ENCODE data around the gene JMJD7.

JMJD7 gene

DNA sequence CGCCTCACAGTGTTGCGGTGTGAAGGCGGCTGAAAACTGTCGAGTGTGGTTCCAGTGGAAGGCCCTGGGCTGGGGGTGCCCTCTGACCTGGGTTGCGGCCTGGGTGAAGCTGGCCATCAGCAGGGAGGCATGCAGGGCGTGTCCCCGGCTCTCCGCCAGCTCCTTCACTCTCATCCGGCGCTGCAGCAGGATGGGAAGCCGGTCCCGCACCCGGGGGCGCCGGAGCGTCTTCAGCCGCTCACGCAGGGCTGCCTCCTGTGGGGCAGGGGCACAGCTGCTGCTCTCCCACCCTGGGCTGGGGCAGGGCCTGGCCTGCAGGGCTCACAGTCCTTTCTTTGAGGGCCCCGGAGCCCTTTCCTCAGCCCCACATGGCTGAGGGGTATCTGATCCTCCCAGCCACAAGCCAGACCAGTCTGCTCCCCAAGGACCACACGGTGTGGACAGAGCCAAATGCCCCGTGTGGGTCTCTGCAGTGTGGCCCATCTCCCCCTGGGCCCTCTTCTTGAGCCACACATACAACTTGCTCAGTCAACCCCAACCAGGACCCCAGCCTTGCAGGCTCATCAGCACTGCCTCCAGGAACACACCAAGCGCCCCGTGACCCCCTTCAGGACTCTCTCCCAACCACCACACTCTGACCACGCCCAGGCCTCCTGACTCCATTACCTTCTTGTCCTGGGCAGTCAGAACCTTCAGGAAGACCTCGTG is 39.1 kb downstream of the JMJD7 start:
- no peak for DNase-seq

DNA sequence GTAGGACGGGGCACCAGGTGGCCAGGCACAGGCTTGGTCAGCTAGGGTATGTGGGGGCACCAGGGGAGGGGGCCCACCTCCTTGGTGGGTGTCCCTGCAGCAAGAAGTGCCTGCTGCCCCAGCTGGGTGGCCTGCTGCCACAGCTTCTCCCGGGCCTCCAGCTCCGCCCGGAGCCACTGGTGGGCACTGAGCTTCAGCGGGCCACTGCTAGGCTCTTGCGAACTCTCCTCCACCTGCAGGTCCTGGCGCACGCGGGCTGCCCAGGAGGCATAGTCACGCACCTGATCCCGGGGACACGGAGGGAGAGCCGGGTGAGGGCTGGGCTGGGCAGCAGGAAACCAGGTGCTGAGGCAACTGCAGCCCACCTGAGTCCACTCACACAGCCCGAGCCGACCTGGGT is 40.4 kb downstream of the JMJD7 start:
- no peak for DNase-seq

- no peak for DNase-seq
Measured at GRCh38 chr15:41869770-41870688, 42.1 kb downstream of the JMJD7 start.

- peak; percentile 63 for DNase-seq
Measured at GRCh38 chr15:41870689-41871081, 42.8 kb downstream of the JMJD7 start.

DNA sequence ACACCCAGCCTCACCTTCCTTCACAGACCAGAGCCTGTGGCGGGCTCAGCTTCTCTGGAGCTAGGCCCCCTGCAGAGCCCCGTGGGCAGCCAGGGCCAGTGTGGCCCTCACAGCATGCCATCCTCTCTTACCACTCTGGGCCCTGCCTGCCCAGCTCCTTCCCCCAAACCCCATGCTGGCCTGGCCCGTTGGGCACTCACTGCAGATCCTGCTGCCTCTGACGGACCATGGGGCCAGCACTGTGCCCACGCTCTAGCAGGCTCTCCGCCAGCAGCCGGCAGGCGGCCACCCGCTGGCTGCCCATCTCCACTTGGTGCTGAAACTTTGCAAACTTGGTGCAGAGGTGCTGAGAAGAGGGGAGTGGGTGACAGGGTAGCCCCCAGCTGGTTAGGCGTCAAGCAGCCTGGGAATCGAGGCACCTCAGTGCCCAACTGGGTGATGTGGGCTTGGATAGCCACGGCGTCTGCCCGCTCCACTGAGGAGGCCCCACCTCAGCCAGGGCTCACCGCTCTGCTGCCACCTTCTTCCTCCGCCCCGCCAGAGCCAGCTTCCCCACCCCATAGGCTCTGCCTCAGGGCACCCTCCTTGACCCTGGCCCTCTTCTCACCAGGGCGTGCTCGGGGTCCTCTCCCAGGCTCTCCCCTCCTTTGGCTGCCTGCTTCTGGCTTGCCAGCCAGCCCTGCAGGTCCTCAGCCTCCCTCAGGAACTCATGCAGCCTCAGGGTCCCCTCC is 43.4 kb downstream of the JMJD7 start:
- no peak for DNase-seq

DNA sequence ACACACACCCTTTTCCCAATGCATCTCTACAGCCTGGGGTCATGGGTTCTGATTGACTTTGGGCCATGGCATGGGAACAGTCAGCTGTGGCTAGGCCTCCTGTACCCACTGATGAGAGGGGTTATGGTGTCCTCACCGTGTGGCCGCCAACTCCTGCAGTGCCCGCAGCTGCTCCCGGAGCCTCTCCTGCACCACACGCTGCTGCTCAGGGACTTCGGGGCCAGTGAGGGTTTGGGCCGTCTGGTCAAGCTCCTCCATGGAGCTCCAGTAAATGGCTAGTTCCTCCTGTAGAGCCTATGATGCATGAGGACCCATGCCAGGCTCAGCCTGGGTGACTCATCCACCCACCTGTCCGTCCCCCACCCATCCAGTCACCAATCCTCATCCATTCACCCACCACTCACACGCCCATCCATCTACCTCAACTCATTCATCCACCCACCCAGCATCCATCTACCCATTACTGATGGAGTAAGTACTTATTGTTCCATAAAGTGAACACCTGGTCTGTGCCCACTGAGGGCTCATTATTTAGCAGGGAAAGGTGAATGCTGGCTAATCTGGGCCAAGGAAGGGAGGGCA is 44.4 kb downstream of the JMJD7 start:
- DNase-seq = no peak

DNA sequence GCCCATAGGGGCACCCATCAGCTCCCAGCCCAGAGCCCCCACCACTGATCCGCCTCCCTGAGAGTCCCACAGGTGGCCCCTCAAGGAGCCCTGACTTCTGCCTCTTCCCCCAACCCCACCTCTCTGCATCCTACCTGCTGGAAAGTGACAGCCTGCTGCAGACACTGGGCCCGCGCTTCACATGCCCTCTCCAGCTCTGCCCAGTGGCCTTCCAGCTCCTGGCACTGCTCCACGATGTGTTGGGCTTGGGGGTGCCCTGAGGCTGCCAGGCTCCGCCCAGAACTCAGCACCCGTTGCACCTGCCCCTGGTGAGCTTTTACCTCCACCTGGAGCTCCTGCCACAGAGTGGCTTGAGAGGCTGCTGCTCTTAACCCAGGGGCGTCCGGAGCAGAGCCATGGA is 45.8 kb downstream of the JMJD7 start:
- DNase-seq = no peak

DNA sequence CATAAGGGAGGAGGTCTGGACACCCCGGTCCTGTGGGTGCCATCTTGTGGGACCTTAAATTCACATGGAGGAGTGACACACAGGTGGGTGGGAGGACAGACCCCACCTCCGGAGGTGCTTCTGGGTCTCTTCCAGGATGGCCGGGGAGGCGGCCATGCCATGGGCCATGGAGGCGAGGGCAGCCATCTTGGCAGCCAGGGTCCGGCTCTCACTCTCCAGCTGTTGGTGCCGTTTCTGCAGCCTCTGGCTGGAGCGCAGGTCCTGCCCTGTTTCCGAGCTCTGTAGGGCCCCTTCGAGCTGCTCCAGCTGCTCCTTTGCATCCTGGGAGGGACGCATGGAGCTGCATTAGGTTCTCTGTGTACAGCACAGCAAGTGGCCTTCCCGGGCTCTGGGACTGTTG is 46.8 kb downstream of the JMJD7 start:
- no peak for DNase-seq

GRCh38 chr15:41876007-41876406 is 48.1 kb downstream of the JMJD7 start:
- DNase-seq = no peak

- no peak for DNase-seq
Measured at GRCh38 chr15:41876689-41877088, 48.8 kb downstream of the JMJD7 start.

GRCh38 chr15:41877631-41878354 is 49.9 kb downstream of the JMJD7 start:
- no peak for DNase-seq

DNA sequence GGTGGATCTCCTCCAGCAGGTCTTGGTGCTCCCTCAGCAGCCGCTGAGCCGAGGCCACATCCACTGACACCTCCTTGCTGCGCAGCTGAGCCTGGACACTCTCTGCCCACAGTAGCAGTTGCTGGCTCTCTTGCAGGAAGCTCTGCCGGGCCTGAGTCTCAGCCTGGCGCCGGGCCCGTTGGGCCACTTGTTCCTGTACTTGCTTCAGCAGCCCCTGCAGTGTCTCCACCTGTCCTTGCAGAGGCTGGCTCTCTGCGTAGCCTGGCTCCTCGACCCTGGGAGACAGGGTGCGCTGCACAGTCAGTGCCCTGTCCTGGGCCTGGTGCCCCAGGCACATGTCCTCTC is 50.4 kb downstream of the JMJD7 start:
- no peak for DNase-seq

GRCh38 chr15:41879321-41879845 is 51.5 kb downstream of the JMJD7 start:
- DNase-seq = no peak

DNA sequence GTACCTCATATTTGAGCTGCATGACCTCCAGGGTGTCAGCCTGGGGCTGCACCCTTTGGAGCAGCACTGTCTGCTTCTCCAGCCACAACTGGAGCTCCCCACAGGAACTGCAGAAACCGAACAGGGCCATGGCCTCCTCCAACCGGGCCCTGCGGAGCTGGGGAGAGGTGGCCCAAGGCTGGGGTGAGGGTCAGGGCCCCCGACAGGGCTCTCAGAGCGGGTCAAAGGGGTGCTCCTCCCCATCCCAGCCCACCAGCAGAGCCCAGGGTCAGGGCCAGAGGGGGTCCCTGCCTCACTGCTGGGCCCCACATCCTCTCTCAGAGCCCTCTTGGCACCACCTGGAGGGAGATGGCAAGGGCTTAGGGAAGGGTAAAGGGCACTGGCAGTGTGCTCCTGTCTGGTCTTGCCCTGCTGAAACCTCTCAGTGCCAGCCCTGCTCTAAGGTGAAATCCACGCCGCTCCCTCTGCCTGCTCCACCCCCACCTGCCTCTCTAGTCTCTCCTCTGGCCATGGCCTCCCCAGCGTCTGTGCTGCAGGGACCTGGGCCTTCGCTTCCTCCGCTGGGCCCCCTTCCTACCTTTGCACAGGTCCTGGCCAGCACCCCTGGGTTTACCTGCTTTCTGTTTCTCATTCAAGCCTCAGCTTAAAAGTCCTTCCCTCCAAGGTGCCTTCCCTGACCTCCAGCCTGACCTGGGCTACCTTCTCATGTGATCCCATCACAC is 52.4 kb downstream of the JMJD7 start:
- no peak for DNase-seq

DNA sequence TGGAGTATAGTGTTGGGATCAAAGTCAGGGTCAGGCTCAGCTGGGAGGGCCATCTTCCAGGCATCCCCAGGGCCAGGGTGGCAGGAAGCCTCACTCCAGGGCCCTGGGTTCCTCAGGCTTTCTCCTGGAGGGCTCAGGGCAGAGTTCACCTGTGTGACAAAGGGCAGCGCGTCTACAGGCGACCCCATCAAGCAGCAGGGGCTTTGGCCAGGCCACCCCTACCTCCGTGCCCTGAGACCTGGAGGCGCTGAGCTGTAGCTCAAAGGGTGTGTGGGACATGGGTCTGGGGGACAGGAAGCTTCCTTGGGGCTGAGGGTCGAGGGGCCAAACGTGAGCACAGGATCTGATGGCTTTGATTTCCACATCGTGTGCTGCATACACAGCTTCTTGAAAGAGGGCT is 53.2 kb downstream of the JMJD7 start:
- no peak for DNase-seq

DNA sequence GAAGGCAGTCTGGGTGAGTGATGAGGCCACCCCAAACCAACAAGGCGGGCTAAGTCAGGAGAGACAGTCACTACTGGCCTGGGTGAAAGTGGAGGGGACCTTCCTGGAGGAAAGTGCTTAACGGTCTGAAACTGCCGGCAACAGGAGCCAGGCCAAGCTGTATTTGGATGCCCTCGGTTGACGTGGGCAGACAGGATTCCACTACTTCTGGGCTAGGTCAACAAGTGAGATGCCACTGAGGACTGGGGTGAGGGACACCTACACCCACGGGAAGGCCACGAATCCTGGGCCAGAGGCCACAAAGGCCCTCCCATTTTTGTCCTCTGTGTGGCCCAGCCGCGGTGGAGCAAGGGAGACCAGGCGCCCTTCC is 53.6 kb downstream of the JMJD7 start:
- DNase-seq = no peak

GRCh38 chr15:41881920-41882688 is 54.2 kb downstream of the JMJD7 start:
- DNase-seq = no peak

DNA sequence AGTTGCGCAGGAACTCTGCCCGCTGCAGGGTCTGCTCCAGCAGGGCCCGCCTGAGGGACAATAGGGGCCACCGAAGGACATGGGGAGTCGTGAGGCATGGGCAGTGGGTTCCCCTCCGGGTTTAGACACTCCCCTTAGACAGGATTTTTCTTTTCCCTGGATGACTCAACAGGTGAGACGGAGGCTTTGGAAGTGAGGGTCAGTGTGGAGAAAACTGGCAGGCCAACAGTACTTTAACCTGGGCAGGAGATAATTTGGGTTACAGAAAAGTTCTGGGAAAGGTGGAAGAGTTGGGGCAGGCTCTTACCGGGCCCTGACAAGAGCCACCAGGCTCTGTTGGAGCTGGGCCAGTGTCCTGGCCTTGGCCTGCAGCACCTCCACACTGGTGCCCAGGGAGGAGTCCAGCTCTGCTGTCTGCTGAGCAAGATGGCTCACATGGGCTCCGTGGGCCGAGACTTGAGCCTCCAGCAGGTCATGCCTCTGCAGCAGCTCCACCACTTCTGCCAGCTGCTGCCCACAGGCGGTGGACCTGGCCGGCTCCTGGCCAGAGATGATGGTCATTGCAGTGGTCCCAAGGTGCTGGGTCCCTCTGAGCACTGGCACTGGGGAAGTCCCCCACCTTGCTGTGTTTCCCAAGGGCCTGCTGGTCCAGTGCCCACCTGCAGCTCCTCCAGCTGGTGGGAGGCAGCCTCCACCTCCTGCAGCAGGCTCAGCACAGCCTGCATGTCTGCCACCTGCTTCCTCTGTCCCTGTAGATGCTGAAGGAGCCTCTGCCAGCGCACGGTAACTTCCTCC is 55.0 kb downstream of the JMJD7 start:
- no peak for DNase-seq

DNA sequence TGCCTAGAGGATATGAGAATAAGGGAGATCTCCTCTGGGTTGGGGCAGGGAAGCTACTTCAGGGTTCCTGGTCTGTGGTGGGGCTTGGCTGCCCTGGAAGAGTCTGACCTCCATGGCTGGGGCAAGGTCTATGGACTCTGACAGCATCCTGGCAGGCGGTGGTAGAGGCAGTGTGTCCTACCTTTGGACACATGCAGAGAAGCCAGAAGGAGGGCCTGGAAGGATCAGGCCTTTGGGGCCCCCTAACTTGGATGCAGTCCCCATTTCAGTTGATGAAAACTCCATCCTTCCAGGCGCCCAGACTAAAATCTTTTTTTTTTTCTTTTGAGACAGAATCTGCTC is 55.6 kb downstream of the JMJD7 start:
- no peak for DNase-seq

DNA sequence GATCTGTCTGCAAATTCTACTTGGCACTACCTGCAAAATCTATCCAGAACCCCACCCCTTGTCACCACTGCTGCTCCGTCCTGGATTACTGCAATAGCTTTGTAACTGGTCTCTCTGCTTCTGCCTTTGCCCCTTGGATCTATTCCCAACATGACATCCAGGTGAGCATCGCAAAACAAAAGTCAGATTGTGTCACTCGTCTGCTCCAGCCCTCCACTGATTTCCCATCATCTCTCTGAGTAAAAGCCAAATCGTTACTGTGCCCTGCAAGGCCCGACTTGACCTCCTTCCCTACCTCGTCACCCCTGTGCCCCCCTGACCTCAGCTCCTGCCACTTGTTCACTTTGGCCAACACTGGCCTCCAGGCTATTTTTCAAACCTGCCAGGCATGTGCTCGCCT is 56.6 kb downstream of the JMJD7 start:
- DNase-seq = no peak
